ENCODE data around the gene RAB1B.
"Not testable (repeated sequence)": the region's sequence is repeated elsewhere in the genome, so short reads cannot be mapped to it uniquely, and the experiment has no call there.

Gene RAB1B

GRCh38 chr11:66297610-66298009 is 29.2 kb downstream of the RAB1B start:
- Histone ChIP-seq H3K27ac (ENCODE audit: low read depth in 2 of 2, low read length in 2 of 2) (no peak overlapping the region), H3K27me3 (ENCODE audit: control insufficient read depth in 2 of 2, insufficient read depth in 2 of 2, low read length in 2 of 2) (peaks cover 8 to 12% of the 10 kb centered on the region in 2 donors), H3K9me3 (ENCODE audit: control insufficient read depth in 2 of 2, low read length in 2 of 2) (no peaks in the 10 kb centered on the region), H3K9ac (ENCODE audit: low read depth in 1 of 2, low read length in 2 of 2) (no peak overlapping the region), H3K4me3 (ENCODE audit: low read length in 2 of 2) (no peak overlapping the region), H3K36me3 (ENCODE audit: control insufficient read depth in 2 of 2, insufficient read depth in 2 of 2, low read length in 2 of 2) (no peaks in the 10 kb centered on the region), H3K4me1 (ENCODE audit: control insufficient read depth in 2 of 2, insufficient read depth in 2 of 2, low read length in 2 of 2) (no peaks in the 10 kb centered on the region)

DNA sequence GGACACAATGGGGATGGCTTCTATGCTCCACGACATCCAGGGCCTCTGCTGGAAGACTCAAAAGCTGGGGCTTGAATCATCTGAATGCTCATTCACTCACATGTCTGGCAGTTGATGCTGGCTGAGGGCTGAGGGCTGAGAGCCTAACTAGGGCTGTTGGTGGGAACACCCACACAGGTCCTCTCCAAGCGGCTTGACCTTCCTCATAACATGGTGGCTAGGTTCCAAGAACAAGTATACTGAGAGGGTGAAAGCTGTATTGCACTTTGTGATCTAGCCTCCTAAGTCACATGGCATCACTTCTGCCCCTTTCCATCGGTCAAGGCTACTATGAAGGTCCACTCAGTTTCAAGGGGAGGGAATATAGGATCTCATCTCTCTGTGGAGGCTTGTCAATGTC is 30.7 kb downstream of the RAB1B start:
- no peaks in the 10 kb centered on the region for H3K27me3 ChIP-seq (ENCODE audit: control insufficient read depth in 2 of 2, insufficient read depth in 2 of 2, low read length in 2 of 2)
- no peak overlapping the region for H3K9ac ChIP-seq (ENCODE audit: low read depth in 1 of 2, low read length in 2 of 2)
- H3K4me1 ChIP-seq (ENCODE audit: control insufficient read depth in 2 of 2, insufficient read depth in 2 of 2, low read length in 2 of 2), result no peaks in the 10 kb centered on the region
- H3K9me3 ChIP-seq (ENCODE audit: control insufficient read depth in 2 of 2, low read length in 2 of 2), result no peaks in the 10 kb centered on the region
- no peak overlapping the region for H3K4me3 ChIP-seq (ENCODE audit: low read length in 2 of 2)
- no peaks in the 10 kb centered on the region for H3K36me3 ChIP-seq (ENCODE audit: control insufficient read depth in 2 of 2, insufficient read depth in 2 of 2, low read length in 2 of 2)
- H3K27ac ChIP-seq (ENCODE audit: low read depth in 2 of 2, low read length in 2 of 2), result no peak overlapping the region

DNA sequence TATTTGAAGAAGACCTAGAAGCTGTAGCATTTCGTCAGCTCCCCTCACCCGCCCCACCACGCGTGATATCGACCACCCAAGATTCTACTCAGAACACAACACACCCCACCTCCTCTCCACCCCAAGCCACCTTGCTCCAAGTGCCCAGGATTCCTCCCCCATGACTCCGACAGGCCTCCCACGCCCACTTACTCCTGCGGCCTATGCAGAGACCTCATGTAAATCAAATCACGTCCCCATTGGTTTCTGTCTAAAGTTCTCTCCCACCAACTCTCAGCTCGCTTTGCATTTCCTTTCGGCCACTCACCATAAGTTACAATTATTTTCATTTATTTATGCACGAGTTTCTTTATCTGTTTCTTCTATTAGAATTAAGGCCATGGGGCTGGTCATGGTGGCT is 34.2 kb downstream of the RAB1B start:
- Histone ChIP-seq H3K27me3 (ENCODE audit: control insufficient read depth in 2 of 2, insufficient read depth in 2 of 2, low read length in 2 of 2) (no peaks in the 10 kb centered on the region), H3K4me3 (ENCODE audit: low read length in 2 of 2) (no peak overlapping the region), H3K27ac (ENCODE audit: low read depth in 2 of 2, low read length in 2 of 2) (no peak overlapping the region), H3K36me3 (ENCODE audit: control insufficient read depth in 2 of 2, insufficient read depth in 2 of 2, low read length in 2 of 2) (no peaks in the 10 kb centered on the region), H3K9me3 (ENCODE audit: control insufficient read depth in 2 of 2, low read length in 2 of 2) (no peaks in the 10 kb centered on the region), H3K4me1 (ENCODE audit: control insufficient read depth in 2 of 2, insufficient read depth in 2 of 2, low read length in 2 of 2) (no peaks in the 10 kb centered on the region), H3K9ac (ENCODE audit: low read depth in 1 of 2, low read length in 2 of 2) (no peak overlapping the region)

DNA sequence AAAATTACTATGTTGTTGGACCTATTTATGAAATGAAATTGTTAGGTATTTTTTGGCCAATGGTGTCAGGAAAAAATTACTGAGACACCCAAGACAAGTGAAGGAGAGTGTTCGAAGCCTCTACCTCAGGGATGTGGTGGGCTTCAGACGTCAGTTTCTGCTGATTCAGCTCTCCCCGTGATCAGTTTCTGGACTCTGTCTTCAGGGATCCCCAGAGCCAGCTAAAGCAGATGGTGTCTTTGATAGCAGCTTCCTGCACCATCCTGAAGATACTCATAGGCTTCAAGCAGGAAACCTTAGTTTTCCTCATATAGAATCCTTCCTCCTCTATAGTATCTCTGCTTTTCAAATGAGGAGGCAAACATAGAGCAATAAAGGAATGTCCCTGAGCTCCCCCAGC is 41.0 kb downstream of the RAB1B start:
- H3K9ac ChIP-seq (ENCODE audit: low read depth in 1 of 2, low read length in 2 of 2), result no peak overlapping the region
- no peaks in the 10 kb centered on the region for H3K27me3 ChIP-seq (ENCODE audit: control insufficient read depth in 2 of 2, insufficient read depth in 2 of 2, low read length in 2 of 2)
- peaks cover 4 to 14% of the 10 kb centered on the region in 2 donors for H3K4me1 ChIP-seq (ENCODE audit: control insufficient read depth in 2 of 2, insufficient read depth in 2 of 2, low read length in 2 of 2)
- no peak overlapping the region for H3K4me3 ChIP-seq (ENCODE audit: low read length in 2 of 2)
- no peaks in the 10 kb centered on the region for H3K36me3 ChIP-seq (ENCODE audit: control insufficient read depth in 2 of 2, insufficient read depth in 2 of 2, low read length in 2 of 2)
- no peaks in the 10 kb centered on the region for H3K9me3 ChIP-seq (ENCODE audit: control insufficient read depth in 2 of 2, low read length in 2 of 2)
- H3K27ac ChIP-seq (ENCODE audit: low read depth in 2 of 2, low read length in 2 of 2), result no peak overlapping the region

DNA sequence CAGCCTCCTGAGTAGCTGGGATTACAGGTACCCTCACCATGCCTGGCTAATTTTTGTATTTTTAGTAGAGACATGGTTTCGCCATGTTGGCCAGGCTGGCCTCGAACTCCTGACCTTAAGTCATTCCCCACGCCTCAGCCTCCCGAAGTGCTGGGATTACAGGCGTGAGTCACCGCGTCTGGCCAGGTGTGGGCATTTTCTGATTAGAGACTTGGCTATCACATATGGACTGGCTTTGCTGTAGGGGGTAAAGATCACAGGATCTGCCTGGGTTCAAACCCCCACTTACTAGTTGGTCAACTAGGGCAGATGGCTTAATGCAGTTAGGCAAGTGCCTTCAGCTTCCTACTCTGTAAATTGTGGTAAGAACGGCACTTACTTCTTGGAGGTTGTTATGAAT is 41.9 kb downstream of the RAB1B start:
- no peak overlapping the region for H3K9ac ChIP-seq (ENCODE audit: low read depth in 1 of 2, low read length in 2 of 2)
- H3K4me3 ChIP-seq (ENCODE audit: low read length in 2 of 2), result no peak overlapping the region
- peaks cover 4 to 19% of the 10 kb centered on the region in 2 donors for H3K4me1 ChIP-seq (ENCODE audit: control insufficient read depth in 2 of 2, insufficient read depth in 2 of 2, low read length in 2 of 2)
- H3K27me3 ChIP-seq (ENCODE audit: control insufficient read depth in 2 of 2, insufficient read depth in 2 of 2, low read length in 2 of 2), result no peaks in the 10 kb centered on the region
- H3K9me3 ChIP-seq (ENCODE audit: control insufficient read depth in 2 of 2, low read length in 2 of 2), result no peaks in the 10 kb centered on the region
- no peaks in the 10 kb centered on the region for H3K36me3 ChIP-seq (ENCODE audit: control insufficient read depth in 2 of 2, insufficient read depth in 2 of 2, low read length in 2 of 2)
- H3K27ac ChIP-seq (ENCODE audit: low read depth in 2 of 2, low read length in 2 of 2), result no peak overlapping the region

DNA sequence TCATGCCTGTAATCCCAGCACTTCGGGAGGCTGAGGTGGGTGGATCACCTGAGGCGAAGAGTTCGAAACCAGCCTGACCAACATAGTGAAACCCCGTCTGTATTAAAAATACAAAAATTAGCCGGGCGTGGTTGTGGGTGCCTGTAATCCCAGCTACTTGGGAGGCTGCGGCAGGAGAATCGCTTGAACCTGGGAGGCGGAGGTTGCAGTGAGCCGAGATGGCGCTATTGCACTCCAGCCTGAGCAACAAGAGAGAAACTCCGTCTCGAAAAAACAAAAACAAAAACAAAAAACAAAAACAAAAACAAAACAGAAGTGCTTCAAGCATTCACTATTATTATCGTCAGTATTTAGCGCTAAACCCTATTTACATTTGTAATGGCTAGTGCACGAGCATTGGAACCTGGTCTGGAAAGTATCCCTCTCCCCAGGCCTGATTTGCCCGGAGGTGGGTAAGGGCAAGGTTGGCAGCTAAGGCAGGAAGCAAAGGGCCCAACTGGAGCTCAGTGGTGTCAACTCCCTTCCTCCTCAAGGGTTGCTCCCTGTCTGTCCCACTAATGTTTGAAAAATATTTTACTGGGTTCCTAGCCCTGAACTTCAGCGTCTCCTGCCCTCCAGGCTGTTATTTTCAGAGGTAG is 42.5 kb downstream of the RAB1B start:
- H3K4me3 ChIP-seq (ENCODE audit: low read length in 2 of 2); H3K27me3 ChIP-seq (ENCODE audit: control insufficient read depth in 2 of 2, insufficient read depth in 2 of 2, low read length in 2 of 2); H3K27ac ChIP-seq (ENCODE audit: low read depth in 2 of 2, low read length in 2 of 2); H3K9ac ChIP-seq (ENCODE audit: low read depth in 1 of 2, low read length in 2 of 2); H3K9me3 ChIP-seq (ENCODE audit: control insufficient read depth in 2 of 2, low read length in 2 of 2); H3K36me3 ChIP-seq (ENCODE audit: control insufficient read depth in 2 of 2, insufficient read depth in 2 of 2, low read length in 2 of 2): not testable (repeated sequence)
- H3K4me1 ChIP-seq (ENCODE audit: control insufficient read depth in 2 of 2, insufficient read depth in 2 of 2, low read length in 2 of 2), result peaks cover 4 to 21% of the 10 kb centered on the region in 2 donors

DNA sequence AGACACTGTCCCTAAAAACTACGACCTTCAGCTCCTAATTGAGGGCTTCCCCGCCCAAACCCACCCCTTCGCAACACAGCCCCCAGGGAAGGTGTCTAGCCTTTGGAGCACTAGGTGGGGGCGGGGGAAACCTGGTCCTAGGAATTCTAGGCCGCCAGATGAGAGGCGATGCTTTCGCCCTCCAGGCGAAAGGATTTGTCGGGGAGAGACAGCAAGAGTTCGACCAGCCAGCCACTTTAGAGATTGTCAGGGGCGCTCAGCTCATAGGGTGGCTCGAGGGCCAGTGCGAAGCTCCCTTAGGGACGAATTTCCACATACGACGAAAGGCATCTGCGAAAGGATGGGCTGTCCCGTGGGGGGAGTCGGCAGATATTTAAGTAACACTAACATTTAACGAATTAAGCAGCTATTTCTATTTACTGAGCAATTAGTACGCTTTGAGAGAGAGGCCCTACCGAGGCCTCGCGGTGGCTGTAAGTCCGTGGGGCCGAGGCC is 43.1 kb downstream of the RAB1B start:
- peak overlapping the region; percentile 80 to 92 for H3K27ac ChIP-seq (ENCODE audit: low read depth in 2 of 2, low read length in 2 of 2)
- no peaks in the 10 kb centered on the region for H3K9me3 ChIP-seq (ENCODE audit: control insufficient read depth in 2 of 2, low read length in 2 of 2)
- peaks cover 4 to 21% of the 10 kb centered on the region in 2 donors for H3K4me1 ChIP-seq (ENCODE audit: control insufficient read depth in 2 of 2, insufficient read depth in 2 of 2, low read length in 2 of 2)
- no peaks in the 10 kb centered on the region for H3K27me3 ChIP-seq (ENCODE audit: control insufficient read depth in 2 of 2, insufficient read depth in 2 of 2, low read length in 2 of 2)
- peak overlapping the region; percentile 57 to 61 for H3K9ac ChIP-seq (ENCODE audit: low read depth in 1 of 2, low read length in 2 of 2)
- H3K4me3 ChIP-seq (ENCODE audit: low read length in 2 of 2), result peak overlapping the region; percentile 68 to 81
- H3K36me3 ChIP-seq (ENCODE audit: control insufficient read depth in 2 of 2, insufficient read depth in 2 of 2, low read length in 2 of 2), result no peaks in the 10 kb centered on the region

DNA sequence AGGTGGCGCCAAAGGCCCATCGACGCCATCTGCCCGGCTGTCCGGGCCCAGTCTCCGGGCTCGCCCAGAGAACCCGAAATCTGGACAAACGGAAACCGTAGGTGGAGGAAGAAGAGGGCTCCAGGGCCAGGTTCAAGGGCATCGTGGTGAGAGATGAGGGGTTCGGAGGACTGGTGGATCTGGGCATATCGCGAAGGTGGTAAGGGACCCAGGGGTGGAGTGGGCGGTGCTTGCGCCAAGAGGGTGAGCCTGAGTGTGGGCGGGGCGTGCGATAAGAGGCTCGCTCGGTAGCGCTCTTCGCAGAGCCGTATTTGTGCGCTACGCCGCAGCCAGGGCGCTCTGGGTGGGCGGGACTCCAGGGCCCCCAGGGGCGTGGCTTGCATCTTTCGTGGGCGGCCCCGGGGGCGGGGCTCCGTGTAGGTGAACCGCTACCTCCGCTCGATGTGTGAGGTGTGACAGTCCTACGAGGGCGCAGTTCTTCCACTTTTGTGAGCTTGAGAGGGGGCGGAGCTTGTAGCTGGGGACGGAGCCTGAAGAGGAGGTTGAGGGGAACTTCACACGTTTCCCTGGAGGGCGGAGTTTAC is 43.6 kb downstream of the RAB1B start:
- peak overlapping the region; percentile 68 to 81 for H3K4me3 ChIP-seq (ENCODE audit: low read length in 2 of 2)
- peaks cover 4 to 21% of the 10 kb centered on the region in 2 donors for H3K4me1 ChIP-seq (ENCODE audit: control insufficient read depth in 2 of 2, insufficient read depth in 2 of 2, low read length in 2 of 2)
- peak overlapping the region; percentile 80 to 92 for H3K27ac ChIP-seq (ENCODE audit: low read depth in 2 of 2, low read length in 2 of 2)
- no peaks in the 10 kb centered on the region for H3K27me3 ChIP-seq (ENCODE audit: control insufficient read depth in 2 of 2, insufficient read depth in 2 of 2, low read length in 2 of 2)
- no peaks in the 10 kb centered on the region for H3K36me3 ChIP-seq (ENCODE audit: control insufficient read depth in 2 of 2, insufficient read depth in 2 of 2, low read length in 2 of 2)
- H3K9ac ChIP-seq (ENCODE audit: low read depth in 1 of 2, low read length in 2 of 2), result peak overlapping the region; percentile 57 to 61
- no peaks in the 10 kb centered on the region for H3K9me3 ChIP-seq (ENCODE audit: control insufficient read depth in 2 of 2, low read length in 2 of 2)

- H3K27me3 ChIP-seq (ENCODE audit: control insufficient read depth in 2 of 2, insufficient read depth in 2 of 2, low read length in 2 of 2), result no peaks in the 10 kb centered on the region
- H3K4me1 ChIP-seq (ENCODE audit: control insufficient read depth in 2 of 2, insufficient read depth in 2 of 2, low read length in 2 of 2), result peaks cover 6 to 21% of the 10 kb centered on the region in 2 donors
- H3K9ac ChIP-seq (ENCODE audit: low read depth in 1 of 2, low read length in 2 of 2), result peak overlapping the region; percentile 57 to 65
- peak overlapping the region; percentile 80 to 92 for H3K27ac ChIP-seq (ENCODE audit: low read depth in 2 of 2, low read length in 2 of 2)
- H3K9me3 ChIP-seq (ENCODE audit: control insufficient read depth in 2 of 2, low read length in 2 of 2), result no peaks in the 10 kb centered on the region
- no peaks in the 10 kb centered on the region for H3K36me3 ChIP-seq (ENCODE audit: control insufficient read depth in 2 of 2, insufficient read depth in 2 of 2, low read length in 2 of 2)
- H3K4me3 ChIP-seq (ENCODE audit: low read length in 2 of 2), result peak overlapping the region; percentile 68 to 81
Measured at GRCh38 chr11:66312549-66313320, 44.3 kb downstream of the RAB1B start.
